PC-9 (cell line): ENCODE measurements around the gene SKIL.

Experiments used
- CTCF ChIP-seq: fragments of 200-600 bp; sonication (generic); conservative IDR thresholded peaks from 2 replicates; pipeline ENCODE4 v1.6.1; 2017; ENCODE audit warnings: mixed run types, antibody characterized with exemption, mild to moderate bottlenecking, moderate library complexity
- EZH2 ChIP-seq: fragments of 200-600 bp; sonication (generic); IDR thresholded peaks from 2 replicates; pipeline ENCODE4 v1.8.0; 2017; ENCODE audit warnings: antibody characterized with exemption, low read depth

- TF ChIP-seq CTCF (no peak), EZH2 (no peak)
These were observed 73.5 kb downstream of the SKIL start for GRCh38 chr3:170431054-170431453.
